Aorta (tissue), 5 donors: ENCODE measurements around the gene POLR2E. TPM values are rescaled to one million over a fixed set of nuclear protein-coding genes. Genes with fewer than 3 reads are reported as not detected.

Experiments used
- ATAC-seq: fragments of 200-7000 bp; cut with Tn5 transposase; one replicate; pipeline ENCODE4 v1.9.1; 2022; ENCODE audit warnings: moderate library complexity; ENCODE audit not compliant: low FRiP score
- DNase-seq, 2 donors: peaks; one replicate each; pipeline ENCODE4 v3.0.0-alpha.2; 2020
- H3K27ac ChIP-seq, 2 donors: one replicate each; pipeline ENCODE4 v1.5.1; 2013; ENCODE audit warnings: low read length in 2 of 2, mild to moderate bottlenecking in 2 of 2, moderate library complexity in 2 of 2, control low read depth in 1 of 2, inconsistent platforms in 1 of 2, low read depth in 1 of 2
- H3K27me3 ChIP-seq, 2 donors: one replicate each; pipeline ENCODE4 v1.6.1; 2013; ENCODE audit warnings: control low read depth in 1 of 2, low read length in 1 of 2, mild to moderate bottlenecking in 1 of 2, moderate library complexity in 1 of 2; ENCODE audit not compliant: insufficient read depth in 2 of 2, control insufficient read depth in 1 of 2
- H3K36me3 ChIP-seq, 2 donors: one replicate each; pipeline ENCODE4 v1.6.1; 2013; ENCODE audit warnings: control low read depth in 1 of 2, low read length in 1 of 2, mild to moderate bottlenecking in 1 of 2; ENCODE audit not compliant: insufficient read depth in 2 of 2, control insufficient read depth in 1 of 2
- H3K4me1 ChIP-seq, 2 donors: one replicate each; pipeline ENCODE4 v1.6.1; 2013; ENCODE audit warnings: low read length in 2 of 2, control low read depth in 1 of 2, mild to moderate bottlenecking in 1 of 2, moderate library complexity in 1 of 2; ENCODE audit not compliant: insufficient read depth in 2 of 2, control insufficient read depth in 1 of 2
- H3K4me3 ChIP-seq, 2 donors: one replicate each; pipeline ENCODE4 v1.5.1; 2013; ENCODE audit warnings: low read length in 2 of 2, control low read depth in 1 of 2, mild to moderate bottlenecking in 1 of 2
- H3K9me3 ChIP-seq: one replicate; pipeline ENCODE4 v1.6.1; 2013; ENCODE audit warnings: mild to moderate bottlenecking, low read length; ENCODE audit not compliant: control insufficient read depth
- WGBS, 2 donors: extraction: QIAGEN DNeasy Blood & Tissue Kit; methylation state at CpG; one replicate each; pipeline ENCODE4 v1.1.7; 2013; 5-methylcytosine and 5-hydroxymethylcytosine counted together
- intact Hi-C, 2 donors: fragments of 100-400 bp; cut with DNase I; formaldehyde crosslinking; loops; one replicate each; pipeline versions ENCODE4 v1.14.2 to v1.15.0; 2022
- polyA plus RNA-seq, 2 donors: library from polyadenylated mRNA; stranded (reverse); fragments of 200-250 nt; gene quantifications; one replicate each; pipeline ENCODE4 v1.2.3, GENCODE V29; 2013
- total RNA-seq, 2 donors: library from RNA; stranded (reverse); fragmentation: NEBNext Ultra II Directional; extraction: Animal tissue kit (Norgen Biotek cat#: 25700); gene quantifications; one replicate each; pipeline ENCODE4 v1.2.1, GENCODE V29; 2021
- donor health status: healthy with polysubstance abuse.
- donor health status: Bipolar disorder and iron deficiency.
- donor health status: DM: no; HTN: no; CAD: no.
- donor health status: DM: no; HTN: no; CAD: no.
- donor health status: DM: yes; HTN: yes; CAD: no.

POLR2E gene
- total and polyA plus RNA-seq, 4 donors, result 83.5 to 116 (median 93.6) TPM

GRCh38 chr19:1108291-1109031 lies 13.3 kb upstream of the POLR2E start:
- Histone ChIP-seq H3K36me3 (no peaks in the 10 kb centered on the region), H3K27ac (no peak overlapping the region), H3K27me3 (no peaks in the 10 kb centered on the region), H3K4me3 (no peak overlapping the region), H3K4me1 (no peaks in the 10 kb centered on the region), H3K9me3 (no peaks in the 10 kb centered on the region)
- 92 to 94% methylated on average over 89 of the region's 89 CpGs for WGBS, 2 donors
- ATAC-seq, result no peak
- DNase-seq, result no peak
- intact Hi-C loops, result no loop called here

- H3K9me3 ChIP-seq, result no peaks in the 10 kb centered on the region
- H3K27me3 ChIP-seq, result no peaks in the 10 kb centered on the region
- WGBS, 2 donors, result 89 to 91% methylated on average over 25 of the region's 25 CpGs
- H3K4me3 ChIP-seq, result no peak overlapping the region
- no peak overlapping the region for H3K27ac ChIP-seq
- H3K4me1 ChIP-seq, result no peaks in the 10 kb centered on the region
- no peaks in the 10 kb centered on the region for H3K36me3 ChIP-seq
- DNase-seq, result no peak
- intact Hi-C loops, result no loop called here
- no peak for ATAC-seq
Observed at GRCh38 chr19:1107661-1108261, 12.6 kb upstream of the POLR2E start.

GRCh38 chr19:1106841-1107660 lies 11.9 kb upstream of the POLR2E start:
- Histone ChIP-seq H3K36me3 (no peaks in the 10 kb centered on the region), H3K4me3 (no peak overlapping the region)
- no peak for DNase-seq

GRCh38 chr19:1105873-1106840 lies 11.0 kb upstream of the POLR2E start:
- H3K27ac ChIP-seq, result no peak overlapping the region
- no peaks in the 10 kb centered on the region for H3K36me3 ChIP-seq
- WGBS, 2 donors, result 89 to 92% methylated on average over 32 of the region's 32 CpGs
- H3K4me3 ChIP-seq, result no peak overlapping the region
- H3K4me1 ChIP-seq, result no peaks in the 10 kb centered on the region
- H3K27me3 ChIP-seq, result no peaks in the 10 kb centered on the region
- intact Hi-C loops, result no loop called here
- ATAC-seq (no peak), DNase-seq (no peak)
- H3K9me3 ChIP-seq, result no peaks in the 10 kb centered on the region

More at GRCh38 chr19:1106841-1107660, 11.9 kb upstream of the POLR2E start:
- no peak for ATAC-seq
- Histone ChIP-seq H3K4me1 (no peaks in the 10 kb centered on the region), H3K9me3 (no peaks in the 10 kb centered on the region), H3K27me3 (no peaks in the 10 kb centered on the region), H3K27ac (no peak overlapping the region)
- 61 to 62% methylated on average over 17 of the region's 17 CpGs for WGBS, 2 donors
- intact Hi-C loops, result no loop called here

GRCh38 chr19:1105008-1105872 lies 10.1 kb upstream of the POLR2E start:
- Histone ChIP-seq H3K4me3 (peak overlapping the region; percentile 81 to 85), H3K9me3 (no peaks in the 10 kb centered on the region), H3K36me3 (no peaks in the 10 kb centered on the region), H3K4me1 (no peaks in the 10 kb centered on the region), H3K27ac (peak overlapping the region in 1 of 2 donors; percentile 75), H3K27me3 (no peaks in the 10 kb centered on the region)
- peak in 1 of 2 donors; percentile 74 for DNase-seq
- intact Hi-C loops, result no loop called here
- WGBS, 2 donors, result 27% methylated on average over 66 to 69 of the region's 69 CpGs
- no peak for ATAC-seq

- ATAC-seq (peak; percentile 45), DNase-seq (peak; percentile 87 to 91)
- Histone ChIP-seq H3K27ac (peak overlapping the region; percentile 75 to 80), H3K4me1 (no peaks in the 10 kb centered on the region), H3K9me3 (no peaks in the 10 kb centered on the region), H3K36me3 (no peaks in the 10 kb centered on the region), H3K27me3 (no peaks in the 10 kb centered on the region), H3K4me3 (peak overlapping the region; percentile 81 to 85)
- intact Hi-C loops, result loop anchor here in 1 of 2 donors (5.0 kb wide), 1 partner anchor 77 kb away; the partner anchor contains the start of gene CNN2
- WGBS, 2 donors, result 0 to 1% methylated on average over 49 to 93 of the region's 93 CpGs
Observed at GRCh38 chr19:1104311-1105007, 9.3 kb upstream of the POLR2E start.

- ATAC-seq (peak; percentile 91), DNase-seq (peak; percentile 100)
- Histone ChIP-seq H3K4me3 (peak within 1 kb of the TSS; percentile 81 to 85), H3K36me3 (no peaks in the 10 kb centered on the region), H3K9me3 (no peaks in the 10 kb centered on the region), H3K27ac (peak within 1 kb of the TSS; percentile 80 to 98), H3K4me1 (no peaks in the 10 kb centered on the region), H3K27me3 (no peaks in the 10 kb centered on the region)
- intact Hi-C loops, result loop anchor here (2.0 to 5.0 kb wide), 2 partner anchors 77 to 83 kb away; partner anchors contain the start of genes CNN2 (in 1 of the 2), RNU6-2 (in 1 of the 2) and TMEM259 (in 1 of the 2)
- 0% methylated on average over 62 to 75 of the region's 75 CpGs for WGBS, 2 donors
Observed at GRCh38 chr19:1103708-1104310, 8.6 kb upstream of the POLR2E start, which contains the start of gene GPX4. Gene GPX4 (plus strand): TSS chr19:1103994. CDS start chr19:1104044, 50 bp downstream.
